Fibroblast of lung (primary cell): ENCODE data around the gene IGFN1. TPM values are rescaled to one million over a fixed set of nuclear protein-coding genes. Genes with fewer than 3 reads are reported as not detected.

Experiments used
- DNase-seq, 2 donors: peaks; one replicate each; pipeline versions ENCODE4 v3.0.0 to v3.0.0-alpha.2; 2010; ENCODE audit warnings: low read depth in 2 of 2
- H2AFZ ChIP-seq: 2 replicates; pipeline ENCODE4 v1.5.1; 2012; ENCODE audit warnings: low read length, control low read depth, inconsistent platforms
- H3K27ac ChIP-seq: 2 replicates; pipeline ENCODE4 v1.5.1; 2011; ENCODE audit warnings: low read length, control low read depth; ENCODE audit not compliant: insufficient read depth
- H3K27me3 ChIP-seq: 2 replicates; pipeline ENCODE4 v1.5.1; 2011; ENCODE audit warnings: mild to moderate bottlenecking, low read length; ENCODE audit not compliant: control insufficient read depth, insufficient read depth
- H3K36me3 ChIP-seq: 2 replicates; pipeline ENCODE4 v1.5.1; 2011; ENCODE audit warnings: low read length; ENCODE audit not compliant: control insufficient read depth, insufficient read depth
- H3K4me1 ChIP-seq: 2 replicates; pipeline ENCODE4 v1.5.1; 2011; ENCODE audit warnings: low read length; ENCODE audit not compliant: control insufficient read depth, insufficient read depth; ENCODE audit errors: extremely low read depth
- H3K4me2 ChIP-seq: 2 replicates; pipeline ENCODE4 v1.5.1; 2011; ENCODE audit warnings: low read length, control low read depth; ENCODE audit not compliant: insufficient read depth; ENCODE audit errors: extremely low read depth
- H3K4me3 ChIP-seq, 4 experiments: fragments of 200-600 bp in 1 of 4; sonication (generic) in 1 of 4; replicated peaks in 1 of 4; 2 replicates each; pipeline ENCODE4 v1.5.1; 2011 to 2016; ENCODE audit warnings: low read length in 4 of 4, low read depth in 3 of 4, mild to moderate bottlenecking in 3 of 4, control low read depth in 2 of 4, inconsistent platforms in 1 of 4, mixed read lengths in 1 of 4; ENCODE audit not compliant: insufficient read depth in 1 of 4; ENCODE audit errors: control extremely low read depth in 1 of 4
- H3K79me2 ChIP-seq: 2 replicates; pipeline ENCODE4 v1.5.1; 2012; ENCODE audit warnings: mild to moderate bottlenecking, low read length, inconsistent platforms; ENCODE audit not compliant: control insufficient read depth, insufficient read depth
- H3K9ac ChIP-seq: 2 replicates; pipeline ENCODE4 v1.5.1; 2011; ENCODE audit warnings: mild to moderate bottlenecking, low read length, control low read depth; ENCODE audit not compliant: insufficient read depth
- H3K9me3 ChIP-seq: 2 replicates; pipeline ENCODE4 v1.5.1; 2012; ENCODE audit warnings: low read depth, low read length; ENCODE audit not compliant: control insufficient read depth, insufficient read depth
- H4K20me1 ChIP-seq: 2 replicates; pipeline ENCODE4 v1.5.1; 2011; ENCODE audit warnings: low read length; ENCODE audit not compliant: control insufficient read depth, insufficient read depth; ENCODE audit errors: extremely low read depth
- EZH2 ChIP-seq: IDR thresholded peaks from 2 replicates; pipeline ENCODE4 v1.5.1; 2012; ENCODE audit warnings: low read length, control low read depth, mild to moderate bottlenecking; ENCODE audit errors: missing control alignments
- polyA plus RNA-seq, 2 donors: library from polyadenylated mRNA; depleted of rRNA in 1 of 2; stranded (reverse) in 1 of 2; unstranded in 1 of 2; fragments of >200 nt; gene quantifications; 2 replicates each; pipeline ENCODE4 v1.2.1, GENCODE V29; 2011 to 2012; ENCODE audit warnings: missing spikeins in 1 of 2
- total RNA-seq: library from RNA; depleted of rRNA; stranded (reverse); fragments of >200 nt; gene quantifications from 2 replicates; pipeline ENCODE4 v1.2.1, GENCODE V29; 2014
- TF ChIP-seq, protein P1 (sequence below), 2 donors: IDR thresholded peaks in 1 of 2; conservative IDR thresholded peaks in 1 of 2; 1 replicate in 1 of 2; 2 replicates in 1 of 2; pipeline ENCODE4 v1.5.1; 2011 to 2012; ENCODE audit warnings: low read length in 2 of 2, control low read depth in 1 of 2, inconsistent platforms in 1 of 2, low read depth in 1 of 2, mild to moderate bottlenecking in 1 of 2

IGFN1 gene
- total and polyA plus RNA-seq, 2 donors (not counting 1 experiment from before 2014, with no cell fraction given) = 0.17 TPM; not detected in 1

DNA sequence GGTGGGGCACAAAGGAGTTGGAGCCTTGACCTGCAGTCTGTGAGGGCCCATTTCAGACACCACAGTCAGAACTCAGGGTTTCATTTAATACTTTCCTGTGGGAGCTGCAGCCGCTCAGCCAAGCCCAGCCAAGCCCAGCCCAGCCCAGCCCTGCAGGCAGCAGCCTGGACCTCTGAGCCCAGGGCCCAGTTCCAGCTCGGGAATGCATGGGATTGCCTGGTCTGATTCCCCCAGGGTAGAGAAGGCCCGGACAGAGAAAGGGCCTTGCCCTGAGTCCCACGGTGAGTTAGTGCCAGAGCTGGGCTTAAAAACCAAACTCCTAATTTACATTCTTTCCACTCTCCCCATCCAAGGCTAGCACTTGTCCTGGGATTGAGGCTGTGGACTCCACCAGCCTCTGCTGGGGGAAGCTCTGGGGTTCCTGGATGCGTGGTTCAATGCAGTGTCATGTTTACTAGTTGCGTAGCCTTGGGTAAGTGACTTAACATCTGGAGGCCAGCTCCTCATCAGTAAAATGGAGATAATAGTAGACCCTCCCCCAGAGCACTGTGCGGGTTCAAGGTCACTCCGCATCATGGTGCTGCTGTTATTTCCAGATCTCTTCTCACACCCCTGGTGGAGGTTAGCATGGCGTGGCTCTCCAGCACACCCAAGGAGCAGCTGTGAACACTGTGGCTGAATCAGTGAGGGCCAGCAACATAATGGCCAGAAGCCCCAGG is 63.4 kb downstream of the IGFN1 start:
- no peaks in the 10 kb centered on the region for H3K9me3 ChIP-seq
- no peaks in the 10 kb centered on the region for H3K4me1 ChIP-seq
- no peaks in the 10 kb centered on the region for H3K36me3 ChIP-seq

DNA sequence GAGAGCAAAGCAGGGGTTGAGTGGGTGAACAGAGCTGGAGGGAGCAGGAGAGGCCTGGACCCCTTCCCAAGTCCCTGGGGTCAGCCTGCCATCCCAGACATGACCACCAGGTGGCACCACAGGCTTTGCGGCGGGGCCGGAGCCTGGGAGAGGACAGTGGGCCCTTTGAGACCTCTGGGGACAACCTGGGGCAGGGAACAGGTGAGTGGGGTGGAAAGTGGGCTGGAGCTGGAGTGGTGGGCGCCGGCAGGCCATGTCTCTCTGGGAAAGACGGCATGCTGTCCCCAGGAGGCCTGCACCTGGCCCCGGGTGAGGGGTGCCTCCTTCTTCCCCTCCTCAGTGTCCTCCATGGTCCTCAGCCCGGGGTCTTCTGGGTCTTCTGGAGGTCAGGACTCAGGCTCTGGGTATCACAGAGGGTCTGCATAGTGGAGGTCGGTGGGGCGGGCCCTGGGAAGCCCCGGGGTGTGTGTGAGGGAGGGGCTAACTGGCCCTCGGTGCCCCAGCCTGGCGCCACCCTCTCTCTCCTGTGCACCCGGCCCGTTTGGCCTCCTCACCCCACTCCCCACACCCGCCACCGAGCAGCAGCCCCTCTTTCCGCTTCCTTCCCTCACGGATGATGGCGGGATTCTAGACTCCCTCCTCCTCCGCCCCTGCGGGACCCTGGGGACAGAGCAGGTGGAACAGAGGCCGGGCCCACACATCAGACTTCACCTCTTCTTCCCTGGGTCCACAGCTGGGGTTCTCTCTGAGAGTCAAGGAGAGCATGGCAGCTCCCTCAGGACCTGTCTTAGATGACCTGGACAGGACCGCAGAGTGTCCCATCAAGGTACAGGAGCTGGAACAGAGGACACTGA is 64.2 kb downstream of the IGFN1 start:
- TF ChIP-seq EZH2 = no peak
- TF ChIP-seq, protein P1, sequence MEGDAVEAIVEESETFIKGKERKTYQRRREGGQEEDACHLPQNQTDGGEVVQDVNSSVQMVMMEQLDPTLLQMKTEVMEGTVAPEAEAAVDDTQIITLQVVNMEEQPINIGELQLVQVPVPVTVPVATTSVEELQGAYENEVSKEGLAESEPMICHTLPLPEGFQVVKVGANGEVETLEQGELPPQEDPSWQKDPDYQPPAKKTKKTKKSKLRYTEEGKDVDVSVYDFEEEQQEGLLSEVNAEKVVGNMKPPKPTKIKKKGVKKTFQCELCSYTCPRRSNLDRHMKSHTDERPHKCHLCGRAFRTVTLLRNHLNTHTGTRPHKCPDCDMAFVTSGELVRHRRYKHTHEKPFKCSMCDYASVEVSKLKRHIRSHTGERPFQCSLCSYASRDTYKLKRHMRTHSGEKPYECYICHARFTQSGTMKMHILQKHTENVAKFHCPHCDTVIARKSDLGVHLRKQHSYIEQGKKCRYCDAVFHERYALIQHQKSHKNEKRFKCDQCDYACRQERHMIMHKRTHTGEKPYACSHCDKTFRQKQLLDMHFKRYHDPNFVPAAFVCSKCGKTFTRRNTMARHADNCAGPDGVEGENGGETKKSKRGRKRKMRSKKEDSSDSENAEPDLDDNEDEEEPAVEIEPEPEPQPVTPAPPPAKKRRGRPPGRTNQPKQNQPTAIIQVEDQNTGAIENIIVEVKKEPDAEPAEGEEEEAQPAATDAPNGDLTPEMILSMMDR (conservative IDR thresholded peaks at IDR 0.05 in 1 of 2, IDR thresholded peaks at IDR 0.05 in 1 of 2; ENCODE audit: low read depth in 1 of 2, low read length in 2 of 2) = peak; percentile 95 to 96
- H3K4me3 ChIP-seq = no peak overlapping the region
- peaks cover 4% of the 10 kb centered on the region for H3K4me1 ChIP-seq
- H2AFZ ChIP-seq = no peak overlapping the region
- no peaks in the 10 kb centered on the region for H3K79me2 ChIP-seq
- H3K36me3 ChIP-seq = no peaks in the 10 kb centered on the region
- H3K9ac ChIP-seq = no peak overlapping the region
- no peak overlapping the region for H3K4me2 ChIP-seq
- H3K9me3 ChIP-seq = no peaks in the 10 kb centered on the region
- DNase-seq = peak in 1 of 2 donors; percentile 28
- peaks cover 3% of the 10 kb centered on the region for H3K27me3 ChIP-seq
- H3K27ac ChIP-seq = no peak overlapping the region
- no peaks in the 10 kb centered on the region for H4K20me1 ChIP-seq

More for the DNA sequence above, 63.4 kb downstream of the IGFN1 start:
- Histone ChIP-seq H3K9ac (no peak overlapping the region), H3K4me2 (no peak overlapping the region), H3K79me2 (no peaks in the 10 kb centered on the region), H3K27me3 (peaks cover 3% of the 10 kb centered on the region), H3K4me3 (no peak overlapping the region), H3K27ac (no peak overlapping the region), H4K20me1 (no peaks in the 10 kb centered on the region), H2AFZ (no peak overlapping the region)
- no peak for DNase-seq
- TF ChIP-seq, protein P1 (conservative IDR thresholded peaks at IDR 0.05 in 1 of 2, IDR thresholded peaks at IDR 0.05 in 1 of 2; ENCODE audit: low read depth in 1 of 2, low read length in 2 of 2) = no peak
- no peak for TF ChIP-seq EZH2
